Measurements from ENCODE around the gene EVPL.

DNA sequence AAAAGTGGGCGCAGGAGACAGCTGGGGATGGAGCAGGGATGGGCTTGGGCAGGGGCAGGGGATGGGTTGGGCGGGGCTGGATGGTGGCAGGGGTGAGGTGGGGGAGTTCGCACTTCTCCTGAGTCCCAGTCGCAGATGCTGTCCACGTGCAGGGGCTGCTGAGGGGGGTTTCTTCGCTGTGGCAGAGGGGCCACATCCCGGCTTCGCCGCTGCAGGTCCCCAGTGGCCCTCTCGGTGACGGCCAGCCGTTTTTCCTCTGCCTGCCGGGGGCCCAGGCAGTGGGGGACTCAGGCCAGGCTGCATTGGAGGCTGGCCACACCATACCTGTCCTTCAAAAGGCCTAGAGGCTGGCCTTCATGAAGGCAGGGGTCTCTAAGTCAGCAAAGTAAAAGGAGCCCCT, 8.3 kb downstream of the EVPL start:
- TF ChIP-seq CTCF (IDR thresholded peaks at IDR 0.05) (no peak), POLR2AphosphoS5 (IDR thresholded peaks at IDR 0.05) (no peak)
